COLO668 (cell line): Measurements from ENCODE around the gene COL4A2.

Experiments
- DNase-seq: peaks from one replicate; lab custom pipeline; 2025; ENCODE audit not compliant: unreplicated experiment; lab: John Stamatoyannopoulos, UW

COL4A2 gene

DNA sequence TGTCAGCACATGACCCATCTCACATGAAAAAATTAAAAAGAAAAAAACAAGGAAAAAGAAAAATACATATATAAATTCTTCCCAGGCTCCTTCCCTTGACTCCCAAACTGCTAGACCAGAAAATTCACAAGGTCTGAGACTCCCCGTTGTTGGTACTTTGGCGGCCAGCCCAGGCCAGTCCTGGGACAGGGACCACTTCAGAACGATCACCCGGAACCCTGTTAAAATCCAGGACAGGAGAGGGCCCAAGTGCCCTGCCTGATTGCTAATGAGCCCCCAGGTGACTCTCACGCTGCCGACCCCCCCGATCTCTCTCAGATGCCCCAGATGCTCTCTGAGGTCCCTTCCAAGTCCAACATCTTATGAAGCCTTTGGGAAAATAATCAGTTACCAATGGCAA is 107.2 kb downstream of the COL4A2 start:
- no peak for DNase-seq

DNA sequence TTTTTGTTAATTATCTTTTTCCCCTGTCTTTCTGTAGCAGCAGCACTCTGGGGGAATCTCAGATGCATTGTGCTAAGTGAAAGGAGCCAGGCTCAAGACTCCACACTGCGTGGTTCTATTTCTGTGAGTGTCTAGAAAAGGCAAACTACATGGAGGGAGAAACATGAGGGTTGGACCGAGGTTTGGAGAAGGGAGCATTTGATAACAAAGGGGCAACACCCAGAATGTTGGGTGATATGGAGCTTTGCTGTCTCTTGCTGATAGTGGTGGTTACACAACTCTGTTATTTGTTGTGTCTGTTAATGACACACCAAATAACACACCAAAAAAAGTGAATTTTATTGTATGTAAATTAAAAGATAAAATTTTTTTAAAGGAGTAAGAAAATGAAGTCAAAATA is 107.8 kb downstream of the COL4A2 start:
- no peak for DNase-seq

DNA sequence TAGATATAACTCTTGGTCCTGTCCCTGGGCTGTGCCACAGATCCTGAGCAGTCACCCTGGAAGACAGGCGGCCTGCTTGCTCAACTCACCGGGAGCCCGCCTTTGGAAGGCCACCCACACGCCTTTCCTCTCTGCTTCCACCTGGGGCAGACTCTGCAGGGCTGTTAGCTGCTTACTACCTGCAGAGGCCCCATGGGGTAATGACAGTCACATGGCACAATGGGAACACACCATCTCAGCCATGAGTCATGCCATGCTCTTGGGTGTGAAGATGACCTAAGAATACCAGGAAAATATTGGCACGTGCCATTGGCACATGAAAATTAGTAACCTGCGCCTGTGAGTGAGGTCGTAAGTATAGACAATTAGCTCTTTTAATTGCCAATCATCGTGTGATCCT is 108.6 kb downstream of the COL4A2 start:
- peak; percentile 34 for DNase-seq

DNA sequence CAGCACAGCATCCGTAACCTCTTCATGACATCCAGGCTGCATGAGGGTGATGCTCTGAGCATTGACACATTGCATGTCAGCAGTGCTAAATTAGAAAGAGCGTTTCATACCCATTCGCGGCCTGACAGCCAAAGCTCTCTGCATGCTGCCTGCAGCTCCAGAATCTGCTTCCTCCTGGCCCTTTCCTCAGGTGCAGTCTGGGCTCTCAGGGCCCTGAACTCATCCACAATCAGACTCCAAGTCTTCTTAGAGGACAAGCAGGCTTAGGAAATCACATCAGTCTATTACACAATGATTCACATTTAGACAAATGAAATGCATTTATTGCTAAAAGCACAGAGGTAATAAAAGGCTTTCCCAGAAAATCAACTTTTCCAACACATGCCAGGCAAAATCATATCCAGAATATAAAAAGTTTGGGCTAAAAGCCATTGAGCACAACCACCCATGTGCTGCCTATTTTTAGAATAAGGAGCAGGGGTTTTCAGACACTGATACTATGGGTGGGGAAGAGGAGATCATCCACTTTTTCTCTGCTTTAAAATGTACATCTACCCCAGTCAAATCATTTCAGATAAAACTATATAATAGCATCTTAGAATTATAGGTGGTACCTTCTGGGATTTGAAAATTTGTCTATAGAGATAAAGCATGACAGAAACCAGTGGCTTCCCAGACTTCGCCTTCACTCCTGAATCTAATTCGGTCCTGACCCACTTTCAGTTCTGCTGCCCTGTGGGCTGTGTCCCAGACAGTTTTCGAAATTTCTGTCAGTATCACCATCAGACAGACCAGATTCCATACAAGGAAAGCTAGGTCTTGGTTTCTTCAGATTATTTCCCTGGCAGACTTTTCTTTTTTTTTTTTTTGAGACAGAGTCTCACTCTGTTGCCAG is 109.3 kb downstream of the COL4A2 start:
- DNase-seq = no peak

DNA sequence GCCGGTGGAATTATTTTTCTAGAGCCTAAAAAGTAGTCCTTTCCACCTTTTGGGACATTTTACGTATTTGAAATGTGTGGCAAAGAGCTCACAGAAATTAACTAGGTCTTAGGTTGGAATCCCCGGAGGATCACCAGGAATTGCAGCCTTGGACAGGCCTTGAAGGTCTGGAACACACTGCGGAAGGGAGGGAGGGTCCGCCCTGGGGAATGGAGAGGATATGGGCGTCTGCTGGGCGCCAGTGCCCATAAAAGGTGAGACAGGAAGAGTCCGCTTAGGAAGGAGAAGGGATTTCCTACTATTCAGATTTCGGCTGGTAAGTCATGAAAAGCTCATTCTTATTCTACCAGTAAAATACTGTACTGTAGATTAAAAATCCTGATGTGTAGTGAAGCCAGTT is 111.9 kb downstream of the COL4A2 start:
- no peak for DNase-seq

DNA sequence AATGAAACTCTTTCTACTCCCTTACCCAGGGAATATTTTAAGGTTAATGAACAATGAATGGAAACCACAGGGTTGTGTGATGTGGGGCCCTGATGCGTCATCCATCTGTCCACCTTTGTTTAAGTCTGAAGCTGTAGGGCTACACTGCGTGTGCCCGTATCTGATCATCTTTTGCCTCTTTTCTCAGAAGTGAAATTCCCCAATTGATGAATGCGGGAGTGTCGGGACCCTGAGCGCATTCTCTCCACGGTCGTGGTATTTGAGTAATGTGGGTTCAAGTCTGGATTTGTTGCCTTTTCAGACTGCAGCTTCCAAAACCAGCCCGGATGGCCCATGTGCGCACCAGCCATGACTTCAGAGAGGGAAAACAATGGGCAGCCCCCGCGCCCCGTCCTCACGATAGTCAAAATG is 112.3 kb downstream of the COL4A2 start:
- no peak for DNase-seq

DNA sequence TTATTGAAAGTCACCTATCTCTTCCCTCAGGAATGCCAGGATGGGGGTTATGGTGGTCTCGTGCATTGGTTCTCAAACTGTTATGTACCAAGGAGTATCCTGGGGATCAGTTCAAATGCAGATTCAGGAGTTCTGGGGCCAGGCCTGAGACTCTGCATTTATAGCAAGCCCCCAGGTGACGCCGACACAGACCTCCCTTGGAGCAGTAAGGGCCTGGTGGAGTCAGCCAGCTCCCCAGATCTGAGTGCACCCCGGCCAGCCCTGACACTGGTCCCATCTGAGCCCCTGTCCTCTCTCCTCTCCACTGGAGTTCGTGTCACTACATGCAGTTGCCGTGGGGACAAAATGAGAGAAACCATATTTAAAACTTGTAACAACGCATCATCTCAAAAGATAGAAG is 112.9 kb downstream of the COL4A2 start:
- no peak for DNase-seq

DNA sequence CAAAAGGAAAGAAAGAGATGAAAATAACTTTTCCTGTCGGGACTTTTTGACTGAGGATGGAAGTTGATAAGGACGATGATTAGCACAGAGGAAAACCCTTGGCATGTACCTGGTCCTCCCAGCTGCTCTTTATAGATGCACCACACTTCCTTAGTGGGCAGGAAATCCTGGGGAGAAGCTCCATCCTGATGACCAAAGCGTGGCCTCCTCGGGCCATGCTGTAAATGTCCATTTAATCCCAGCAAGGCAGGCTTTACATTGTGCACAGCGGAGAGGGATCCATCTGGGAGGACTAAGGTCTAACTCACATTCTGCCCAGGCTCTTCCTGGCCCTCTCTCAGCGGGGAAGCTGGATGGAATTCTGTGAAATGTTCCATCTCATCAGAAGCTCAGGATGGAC is 113.5 kb downstream of the COL4A2 start:
- DNase-seq = no peak

DNA sequence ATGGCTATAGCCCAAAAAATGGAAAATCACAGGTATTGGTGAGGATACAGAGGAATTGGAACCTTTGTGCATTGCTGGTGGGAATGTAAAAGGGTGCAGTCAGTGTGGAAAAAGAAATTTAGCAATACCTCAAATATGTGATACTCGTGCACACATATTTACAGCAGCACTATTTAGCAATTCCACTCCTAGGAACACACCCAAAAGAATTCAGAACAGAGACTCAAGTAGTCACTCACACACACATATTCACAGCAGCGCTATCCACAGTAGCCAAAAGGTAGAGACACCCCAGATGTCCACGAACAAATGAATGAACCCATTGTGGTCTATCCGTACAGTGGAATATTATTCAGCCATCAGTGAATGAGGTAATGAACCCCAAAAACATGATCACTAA is 114.0 kb downstream of the COL4A2 start:
- DNase-seq = no peak

DNA sequence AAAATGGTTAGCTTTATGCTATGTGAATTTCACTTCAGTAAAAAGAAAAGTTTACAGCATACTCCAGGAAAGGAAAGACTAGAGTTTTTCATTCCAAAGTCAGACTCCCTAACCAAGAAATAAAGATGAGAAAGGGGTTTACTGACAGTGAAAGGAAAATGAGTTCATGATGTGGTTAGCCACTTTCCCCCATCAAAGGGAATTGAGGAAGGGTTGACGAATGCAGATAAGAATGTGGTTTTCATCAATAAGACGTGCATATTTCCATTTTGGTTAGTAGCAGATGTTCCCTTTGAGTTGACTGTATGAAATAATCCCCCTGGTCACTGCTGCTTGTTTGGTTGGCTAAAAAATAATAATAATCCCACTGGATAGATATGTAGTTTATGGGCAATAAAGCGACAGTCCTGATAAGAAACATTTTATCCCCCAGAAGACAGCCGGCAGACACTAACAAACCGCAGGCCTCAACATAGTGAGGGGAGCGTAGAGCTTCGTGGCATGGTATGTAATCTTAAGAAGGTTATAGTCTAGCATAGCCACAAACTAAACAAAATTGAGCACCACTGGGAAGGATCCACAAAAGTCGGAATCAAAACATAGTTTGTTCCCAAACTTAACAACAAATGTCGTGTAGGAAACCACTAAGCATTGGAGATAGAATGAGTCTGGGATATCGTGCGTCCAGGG is 114.8 kb downstream of the COL4A2 start:
- DNase-seq = no peak

DNA sequence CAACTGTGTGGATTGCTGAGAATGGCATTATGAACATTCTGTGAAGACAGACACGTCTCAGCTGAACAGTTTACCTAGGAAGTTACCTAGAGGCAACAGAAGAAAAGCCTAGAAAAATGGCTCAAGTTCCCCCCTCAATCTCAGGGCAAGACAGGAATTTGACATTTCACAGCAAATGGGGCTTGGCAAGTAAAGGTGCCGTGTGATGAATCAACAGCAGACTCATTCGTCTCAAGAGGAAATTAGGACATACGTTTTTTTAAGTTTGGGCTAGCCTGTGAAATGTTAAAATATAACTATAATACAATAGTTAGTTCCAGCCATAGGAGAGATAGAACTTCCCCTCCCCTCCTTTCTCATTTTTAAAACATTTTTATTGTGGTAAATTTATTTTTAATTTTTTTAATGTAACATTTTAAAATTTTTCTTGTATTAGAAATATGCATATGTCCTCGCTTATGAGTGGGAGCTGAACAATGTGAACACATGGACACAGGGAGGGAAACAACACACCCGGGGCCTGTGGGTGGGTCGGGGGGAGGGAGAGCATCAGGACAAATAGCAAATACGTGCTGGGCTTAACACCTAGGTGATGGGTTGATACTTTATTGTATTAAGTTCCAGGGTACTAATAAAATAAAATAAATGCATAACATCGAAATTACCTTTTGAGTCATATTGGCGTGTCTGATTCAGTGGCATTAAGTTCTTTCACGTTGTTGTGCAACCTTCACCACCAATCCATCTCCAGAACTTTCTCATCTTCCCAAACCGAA is 116.0 kb downstream of the COL4A2 start:
- no peak for DNase-seq

DNA sequence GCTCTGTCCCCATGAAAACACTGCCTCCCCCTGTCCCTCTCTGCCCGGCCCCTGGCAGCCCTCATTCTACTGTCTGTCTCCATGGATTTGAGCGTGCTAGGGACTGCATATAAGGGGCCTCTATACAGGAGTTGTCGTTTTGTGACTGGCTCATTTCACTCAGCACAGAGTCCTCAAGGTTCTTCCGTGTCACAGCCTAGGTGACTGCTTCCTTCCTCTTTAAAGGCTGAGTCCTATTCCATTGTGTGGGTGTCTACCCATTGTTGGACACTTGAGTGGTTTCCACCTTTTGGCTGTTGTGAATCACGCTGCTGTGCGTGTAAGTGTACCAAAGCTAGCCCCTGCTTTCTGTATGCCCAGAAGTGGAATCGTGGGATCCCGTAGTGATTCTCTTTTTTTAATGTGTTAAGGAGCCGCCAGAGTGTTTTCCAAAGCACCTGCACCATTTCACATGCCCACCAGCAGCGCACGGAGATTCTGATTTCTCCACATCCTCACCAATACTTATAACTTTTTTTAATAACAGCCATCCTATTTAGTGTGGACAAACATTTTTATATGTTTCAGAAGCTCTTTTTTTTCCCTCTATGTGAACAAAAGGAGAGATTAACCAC is 116.7 kb downstream of the COL4A2 start:
- no peak for DNase-seq

DNA sequence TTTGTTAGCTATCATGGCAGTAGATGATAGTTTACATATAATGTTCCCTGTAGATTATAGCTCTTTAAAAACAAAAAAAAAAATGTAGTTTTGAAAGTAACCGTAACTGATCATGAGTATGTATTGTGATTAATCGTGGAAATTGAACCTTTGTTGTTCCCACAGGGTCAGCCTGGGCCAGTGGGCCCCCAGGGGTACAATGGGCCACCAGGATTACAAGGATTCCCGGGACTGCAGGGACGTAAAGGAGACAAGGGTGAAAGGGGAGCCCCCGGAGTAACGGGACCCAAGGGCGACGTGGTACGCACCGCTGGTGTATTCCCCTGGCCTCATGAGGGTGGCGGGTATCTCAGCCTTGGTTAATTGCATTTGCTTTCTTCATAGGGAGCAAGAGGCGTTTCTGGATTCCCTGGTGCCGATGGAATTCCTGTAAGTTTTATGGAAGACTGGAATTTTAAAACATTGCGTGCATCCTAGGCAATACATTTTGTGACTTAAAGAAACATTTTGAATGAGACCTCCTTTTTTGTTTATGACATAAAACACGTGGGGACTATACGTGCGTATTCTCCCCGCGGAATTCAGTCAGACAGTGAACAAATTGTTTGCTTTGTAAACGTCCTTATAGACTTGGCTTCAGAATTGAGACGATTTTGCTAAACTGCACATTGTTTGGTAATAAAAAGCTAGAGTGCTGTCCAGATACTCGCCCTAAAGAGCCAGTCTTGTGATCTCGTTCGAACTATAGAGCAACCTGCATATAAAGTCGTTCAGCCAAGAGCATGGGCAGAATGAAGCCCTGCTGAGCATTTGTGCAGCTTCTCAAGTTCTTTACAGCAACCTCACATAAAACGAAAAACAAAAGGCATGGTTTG is 117.7 kb downstream of the COL4A2 start:
- DNase-seq = no peak

DNA sequence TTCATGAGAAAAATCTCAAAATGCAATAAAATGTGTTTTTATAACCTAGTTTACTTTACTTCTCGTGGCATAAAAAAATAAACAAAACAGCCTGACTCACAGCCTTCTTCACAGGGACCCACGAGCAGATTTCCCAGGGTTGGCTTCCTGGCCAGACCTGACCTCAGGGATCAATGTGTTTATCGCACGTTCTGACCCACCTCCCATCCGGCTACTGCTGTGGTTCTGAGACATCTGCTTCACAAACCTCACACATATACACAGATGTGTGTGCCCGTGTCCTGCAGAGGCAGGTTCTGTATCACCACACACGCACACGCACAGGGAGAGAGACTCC is 118.3 kb downstream of the COL4A2 start:
- no peak for DNase-seq

DNA sequence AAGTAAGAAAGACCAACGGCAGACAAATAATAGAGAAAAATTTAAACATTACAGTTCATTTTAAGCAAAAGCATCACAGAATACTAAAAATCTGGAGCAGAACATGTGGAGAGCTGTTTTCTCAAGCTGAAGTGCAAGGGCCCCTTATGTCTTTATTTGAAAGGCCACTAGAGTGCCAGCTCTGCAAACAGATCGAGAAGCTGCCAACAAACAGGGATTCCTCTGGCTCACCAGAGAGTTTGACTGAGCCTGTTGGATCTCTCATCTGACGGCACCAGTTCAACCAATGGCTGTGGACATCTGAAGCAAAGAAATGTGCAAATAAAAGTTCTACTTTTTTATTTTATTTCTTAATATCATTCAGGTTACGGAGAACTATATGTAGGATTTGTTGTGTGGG is 119.7 kb downstream of the COL4A2 start:
- DNase-seq = no peak

DNA sequence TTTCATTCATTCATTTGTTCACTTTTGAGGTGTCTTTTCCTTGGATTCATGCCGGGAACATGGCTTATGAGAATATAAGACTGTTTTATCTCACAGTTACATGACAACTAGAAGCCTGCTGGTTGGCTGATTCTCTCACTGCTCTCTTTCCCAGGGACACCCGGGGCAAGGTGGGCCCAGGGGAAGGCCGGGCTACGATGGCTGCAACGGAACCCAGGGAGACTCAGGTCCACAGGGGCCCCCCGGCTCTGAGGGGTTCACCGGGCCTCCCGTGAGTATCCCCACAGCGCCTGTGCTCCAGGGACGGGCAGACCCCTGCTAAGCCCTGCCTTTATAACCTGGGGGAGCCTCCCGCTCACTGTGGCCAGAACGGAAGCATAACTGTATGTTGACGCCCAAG is 121.2 kb downstream of the COL4A2 start:
- no peak for DNase-seq

DNA sequence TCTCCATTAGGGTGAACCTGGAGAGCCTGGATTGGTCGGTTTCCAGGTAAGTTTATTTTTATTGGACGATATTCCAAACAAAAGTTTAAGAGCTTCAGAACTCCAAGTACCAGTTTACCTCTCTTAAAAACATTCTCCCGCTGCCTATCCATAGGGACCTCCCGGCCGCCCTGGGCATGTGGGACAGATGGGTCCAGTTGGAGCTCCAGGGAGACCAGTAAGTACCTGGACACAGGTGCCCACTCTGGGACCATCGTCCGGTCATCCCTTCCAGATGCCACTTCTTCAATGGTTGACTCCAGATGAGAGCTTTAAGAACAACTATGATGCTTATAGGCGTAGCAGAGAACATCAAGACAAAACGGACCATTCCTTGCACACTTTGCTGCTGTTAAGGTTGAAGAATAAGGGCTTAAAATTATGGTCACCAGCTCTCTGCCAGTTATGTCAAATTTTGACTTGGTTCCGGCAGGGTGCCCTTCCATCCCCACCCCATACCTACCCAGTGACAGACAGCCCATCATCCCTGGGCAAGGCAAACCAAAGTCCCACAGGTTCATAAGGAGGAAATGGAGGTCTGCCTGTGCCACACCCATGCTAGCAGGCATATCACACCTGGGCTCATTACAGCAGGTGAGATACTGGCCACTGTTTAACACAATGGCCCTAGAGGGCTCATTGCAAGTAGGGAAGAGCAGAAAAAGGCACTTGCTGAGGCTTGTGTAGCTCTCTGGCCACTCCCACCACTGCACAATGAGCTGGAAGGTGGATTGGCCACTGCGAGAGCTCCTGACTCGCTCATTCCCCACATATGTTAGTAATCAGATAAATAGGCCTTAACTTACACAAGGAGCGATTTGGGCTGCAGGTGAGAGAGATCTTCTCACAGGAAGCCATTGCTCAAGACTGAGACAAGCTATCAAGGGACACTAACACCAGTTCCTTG is 123.6 kb downstream of the COL4A2 start:
- DNase-seq = no peak

DNA sequence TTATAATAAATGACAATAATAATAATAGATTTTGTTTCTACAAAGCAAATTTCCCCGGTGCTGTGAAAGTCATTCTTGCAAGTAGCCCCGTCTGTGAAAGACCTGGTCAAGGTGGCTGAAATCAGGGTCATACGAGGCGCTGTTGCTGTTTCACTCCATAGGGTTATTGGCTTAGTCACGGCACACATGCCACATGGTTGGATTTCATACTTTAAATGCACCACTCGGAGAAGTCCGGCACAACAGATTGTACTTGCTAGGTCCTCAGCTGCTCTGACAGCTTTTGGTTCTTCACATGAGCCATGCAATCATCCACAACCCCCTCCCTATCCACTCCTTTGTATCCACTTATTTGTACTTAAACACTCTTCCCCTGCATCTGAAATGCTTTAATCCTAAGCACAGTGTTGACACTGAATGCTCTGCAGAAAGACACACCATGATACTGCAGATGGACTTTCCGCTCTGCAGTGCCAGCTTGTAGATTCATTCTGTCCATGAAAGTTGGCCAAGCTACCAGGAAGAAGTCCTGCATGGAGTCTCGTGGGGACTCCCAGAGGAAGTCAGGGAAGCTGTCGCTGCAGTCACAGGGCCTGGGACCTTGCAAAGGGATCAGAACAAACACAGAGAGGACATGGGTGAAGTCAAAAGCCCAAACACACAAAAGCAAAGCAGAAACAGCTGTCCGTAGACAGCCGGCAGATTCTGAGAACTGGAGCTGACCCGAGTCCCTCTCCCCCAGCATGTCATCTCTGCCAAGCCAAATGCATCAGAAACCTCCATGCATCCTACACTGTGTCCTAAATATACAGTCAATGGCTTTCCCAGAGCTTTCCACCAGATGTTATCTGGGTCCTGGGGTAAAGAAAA is 124.6 kb downstream of the COL4A2 start:
- DNase-seq = no peak
